HG03066 (cell line): Measurements from ENCODE around the gene MS4A7.
A peak's percentile ranks its signal among the peaks of the same experiment; 100 is the strongest.
"Not testable (repeated sequence)": the region's sequence is repeated elsewhere in the genome, so short reads cannot be mapped to it uniquely, and the experiment has no call there.

Experiments
- ATAC-seq: cut with Tn5 transposase; IDR thresholded peaks from one replicate; pipeline ENCODE4 v1.9.1; 2021; ENCODE audit warnings: low read depth; ENCODE audit not compliant: unreplicated experiment

The MS4A7 gene

GRCh38 chr11:60378354-60378753, at the start of gene MS4A7:
Gene MS4A7, plus strand, starts transcription at chr11:60378532. Its CDS starts 4,610 bp downstream, at chr11:60383142.
- peak; percentile 91 for ATAC-seq

GRCh38 chr11:60332846-60333245, 45.5 kb upstream of the MS4A7 start:
- no peak for ATAC-seq

- ATAC-seq = no peak
These were observed 44.2 kb upstream of the MS4A7 start for GRCh38 chr11:60334005-60334620.

GRCh38 chr11:60336767-60337391, 41.5 kb upstream of the MS4A7 start:
- ATAC-seq = no peak

- ATAC-seq = no peak
These were observed 40.3 kb upstream of the MS4A7 start for GRCh38 chr11:60338053-60338452.

GRCh38 chr11:60339356-60339755, 39.0 kb upstream of the MS4A7 start:
- ATAC-seq = no peak

- ATAC-seq = no peak
These were observed 35.1 kb upstream of the MS4A7 start for GRCh38 chr11:60343094-60343704.

- no peak for ATAC-seq
These were observed 34.2 kb upstream of the MS4A7 start for GRCh38 chr11:60344146-60344545.

- ATAC-seq = no peak
These were observed 32.8 kb upstream of the MS4A7 start for GRCh38 chr11:60345489-60345888.

GRCh38 chr11:60347084-60347797, 31.1 kb upstream of the MS4A7 start:
- peak; percentile 62 for ATAC-seq

GRCh38 chr11:60348116-60348515, 30.2 kb upstream of the MS4A7 start:
- ATAC-seq = no peak

GRCh38 chr11:60349990-60350389, 28.3 kb upstream of the MS4A7 start:
- no peak for ATAC-seq

GRCh38 chr11:60357771-60358170, 20.6 kb upstream of the MS4A7 start:
- no peak for ATAC-seq

GRCh38 chr11:60360621-60361020, 17.7 kb upstream of the MS4A7 start:
- no peak for ATAC-seq

GRCh38 chr11:60362241-60362640, 16.1 kb upstream of the MS4A7 start:
- ATAC-seq = no peak

GRCh38 chr11:60363542-60364470, 14.5 kb upstream of the MS4A7 start:
- peak; percentile 52 for ATAC-seq

GRCh38 chr11:60366262-60366904, 11.9 kb upstream of the MS4A7 start:
- ATAC-seq = not testable (repeated sequence)

- peak; percentile 93 for ATAC-seq
These were observed 11.3 kb upstream of the MS4A7 start for GRCh38 chr11:60367009-60367408.

- ATAC-seq = no peak
These were observed 10.4 kb upstream of the MS4A7 start for GRCh38 chr11:60367896-60368295.
